Panc1 (cell line): ENCODE measurements around the gene SLFN11. TPM values are rescaled to one million over a fixed set of nuclear protein-coding genes. Genes with fewer than 3 reads are reported as not detected.
A peak's percentile ranks its signal among the peaks of the same experiment; 100 is the strongest.

Experiments
- ATAC-seq: fragments of 200-7000 bp; cut with Tn5 transposase; 2 replicates; pipeline ENCODE4 v1.9.1; 2020; ENCODE audit warnings: mild to moderate bottlenecking, moderate library complexity
- BruUV-seq: library from RNA; stranded (reverse); fragments of 400-500 nt; replicated peaks from 2 replicates; lab custom pipeline; 2021; lab: Mats Ljungman, UMichigan
- CTCF ChIA-PET: fragments of 300-600 bp; sonication (Branson Sonifier 250); formaldehyde crosslinking; loops from one replicate; lab custom pipeline; 2022; ENCODE audit warnings: antibody characterized with exemption; lab: Charles Lee
- POLR2A ChIA-PET: fragments of 300-600 bp; sonication (Branson Sonifier 250); formaldehyde crosslinking; loops from one replicate; lab custom pipeline; 2022; ENCODE audit warnings: antibody characterized with exemption; lab: Charles Lee
- DNase-seq: peaks from one replicate; pipeline ENCODE4 v3.0.0-alpha.2; 2010; ENCODE audit warnings: low read depth, low spot score
- H3K27ac ChIP-seq: 2 replicates; pipeline ENCODE4 v1.5.1; 2011; ENCODE audit warnings: mild to moderate bottlenecking, low read length, inconsistent platforms
- H3K27me3 ChIP-seq: fragments of 200-500 bp; sonication (Bioruptor generic); 2 replicates; pipeline ENCODE4 v1.6.0; 2014; ENCODE audit warnings: low read length, inconsistent platforms; ENCODE audit not compliant: control insufficient read depth, insufficient read depth
- H3K36me3 ChIP-seq: fragments of 200-500 bp; sonication (Bioruptor generic); 2 replicates; pipeline ENCODE4 v1.5.1; 2014; ENCODE audit warnings: inconsistent platforms, mild to moderate bottlenecking, low read length, moderate library complexity; ENCODE audit not compliant: control insufficient read depth, insufficient read depth
- H3K4me1 ChIP-seq: 2 replicates; pipeline ENCODE4 v1.5.1; 2011; ENCODE audit warnings: inconsistent platforms, mild to moderate bottlenecking, low read length, moderate library complexity; ENCODE audit not compliant: control insufficient read depth, insufficient read depth
- H3K4me3 ChIP-seq, 2 experiments: 2 replicates each; pipeline ENCODE4 v1.5.1; 2011 to 2012; ENCODE audit warnings: low read depth in 2 of 2, low read length in 2 of 2, mild to moderate bottlenecking in 2 of 2, inconsistent platforms in 1 of 2, moderate library complexity in 1 of 2
- H3K9me3 ChIP-seq: fragments of 200-500 bp; sonication (Bioruptor generic); 2 replicates; pipeline ENCODE4 v1.5.1; 2014; ENCODE audit warnings: low read depth, mild to moderate bottlenecking, inconsistent platforms, low read length, moderate library complexity; ENCODE audit not compliant: control insufficient read depth, insufficient read depth
- CTCF ChIP-seq: fragments of 450-650 bp; IDR thresholded peaks from 2 replicates; pipeline ENCODE4 v1.5.1; 2017; ENCODE audit warnings: mild to moderate bottlenecking
- POLR2AphosphoS5 ChIP-seq: IDR thresholded peaks from 2 replicates; pipeline ENCODE4 v1.6.1; 2012; ENCODE audit warnings: mild to moderate bottlenecking, low read depth, low read length, moderate library complexity
- REST ChIP-seq, 2 experiments: IDR thresholded peaks; 2 replicates each; pipeline ENCODE4 v1.6.1; 2011 to 2012; ENCODE audit warnings: low read depth in 2 of 2, control low read depth in 1 of 2, low read length in 1 of 2, mild to moderate bottlenecking in 1 of 2, moderate library complexity in 1 of 2; ENCODE audit not compliant: insufficient read depth in 1 of 2
- SIN3A ChIP-seq: IDR thresholded peaks from 2 replicates; pipeline ENCODE4 v1.6.1; 2012; ENCODE audit warnings: low read depth, mild to moderate bottlenecking, low read length, moderate library complexity, borderline replicate concordance; ENCODE audit not compliant: insufficient read depth
- TCF7L2 ChIP-seq: IDR thresholded peaks from 2 replicates; pipeline ENCODE4 v1.6.1; 2011; ENCODE audit warnings: mild to moderate bottlenecking, low read depth, low read length, inconsistent platforms
- in situ Hi-C: cut with HindIII; loops from 2 replicates; pipeline ENCODE4 v1.10.0; 2016; ENCODE audit warnings: low sequenced_read_pairs, low pct_unique_long_range_greater_than_20kb
- intact Hi-C: fragments of 100-400 bp; cut with micrococcal nuclease; formaldehyde crosslinking; loops from one replicate; pipeline ENCODE4 v1.10.0; 2022; ENCODE audit not compliant: unreplicated experiment
- total RNA-seq: library from RNA; stranded (reverse); gene quantifications from one replicate; pipeline ENCODE4 v1.2.1, GENCODE V29; 2021; ENCODE audit not compliant: unreplicated experiment

SLFN11 gene
- total RNA-seq, 1 experiment from 2014 or later: 45.0 TPM

- no peaks in the 10 kb centered on the region for H3K27me3 ChIP-seq
Observed at GRCh38 chr17:35387496-35387895, 14.1 kb upstream of the SLFN11 start.

GRCh38 chr17:35377706-35378105, 4.3 kb upstream of the SLFN11 start:
- intact Hi-C loops: no loop called here

More at GRCh38 chr17:35387496-35387895, 14.1 kb upstream of the SLFN11 start:
- no peak for TF ChIP-seq SIN3A
- no peak for TF ChIP-seq POLR2AphosphoS5
- no peak for TF ChIP-seq TCF7L2
- TF ChIP-seq REST (IDR thresholded peaks at IDR 0.05; ENCODE audit: insufficient read depth in 1 of 2, low read depth in 2 of 2, low read length in 1 of 2): no peak
- no peak for TF ChIP-seq CTCF
- Histone ChIP-seq H3K4me3 (no peak overlapping the region), H3K9me3 (no peaks in the 10 kb centered on the region), H3K27ac (no peak overlapping the region), H3K4me1 (no peaks in the 10 kb centered on the region), H3K36me3 (no peaks in the 10 kb centered on the region)
- in situ Hi-C loops (no loop called here), intact Hi-C loops (no loop called here)
- ATAC-seq (no peak), DNase-seq (no peak)
- CTCF ChIA-PET: no interaction called here
- POLR2A ChIA-PET: no interaction called here
- BruUV-seq: no TSS peak

More at GRCh38 chr17:35377706-35378105, 4.3 kb upstream of the SLFN11 start:
- ChIA-PET POLR2A (no interaction called here), CTCF (no interaction called here)
- BruUV-seq: no TSS peak
- DNase-seq: no peak
- Histone ChIP-seq H3K27me3 (no peaks in the 10 kb centered on the region), H3K36me3 (no peaks in the 10 kb centered on the region), H3K4me3 (no peak overlapping the region), H3K9me3 (no peaks in the 10 kb centered on the region), H3K27ac (peak overlapping the region; percentile 40; the same call in 1 of the 2 replicates), H3K4me1 (peaks cover 4% of the 10 kb centered on the region)
- TF ChIP-seq POLR2AphosphoS5 (no peak), SIN3A (no peak), REST (IDR thresholded peaks at IDR 0.05; ENCODE audit: insufficient read depth in 1 of 2, low read depth in 2 of 2, low read length in 1 of 2) (no peak), TCF7L2 (no peak), CTCF (no peak)
- ATAC-seq: no peak
- in situ Hi-C loops: no loop called here
